ENCODE measurements around the gene CRISPLD2. TPM values are rescaled to one million over a fixed set of nuclear protein-coding genes. Genes with fewer than 3 reads are reported as not detected.

CRISPLD2 gene
- total and polyA plus RNA-seq, 9 of the 15 experiments (the other 6 are each of a cell fraction or from before 2014, with no cell fraction given) = 0.03 to 0.24 (median 0.04) TPM; not detected in 4

- peak; percentile 95 for TF ChIP-seq ZNF592 (IDR thresholded peaks at IDR 0.05)
- no peak for TF ChIP-seq E2F3 (CRISPR knock-in tag; IDR thresholded peaks at IDR 0.05)
- TF ChIP-seq ILK (tag; IDR thresholded peaks at IDR 0.05; ENCODE audit: borderline replicate concordance, low read depth) = no peak
- TF ChIP-seq CLOCK (CRISPR knock-in tag; IDR thresholded peaks at IDR 0.05; ENCODE audit: borderline replicate concordance) = no peak
- TF ChIP-seq BRD4 (IDR thresholded peaks at IDR 0.05) = no peak
- TF ChIP-seq NEUROD1 (IDR thresholded peaks at IDR 0.05; ENCODE audit: borderline replicate concordance, low read depth, low read length, partially characterized antibody) = peak; percentile 83
- TF ChIP-seq SIN3A (IDR thresholded peaks at IDR 0.05; ENCODE audit: borderline replicate concordance in 2 of 2, control insufficient read depth in 1 of 2, low read depth in 2 of 2, low read length in 2 of 2) = no peak
- TF ChIP-seq ZNF518B (CRISPR knock-in tag; IDR thresholded peaks at IDR 0.05) = no peak
- no peak for TF ChIP-seq FOXP1 (CRISPR knock-in tag; IDR thresholded peaks at IDR 0.05)
- TF ChIP-seq ZNF280A (IDR thresholded peaks at IDR 0.05; ENCODE audit: low read depth, partially characterized antibody) = no peak
- no peak for TF ChIP-seq ZNF785 (CRISPR knock-in tag; IDR thresholded peaks at IDR 0.05)
- peak; percentile 99 for TF ChIP-seq ZNF766 (CRISPR knock-in tag; conservative IDR thresholded peaks at IDR 0.05)
These were observed 60.0 kb downstream of the CRISPLD2 start (continued) for GRCh38 chr16:84879569-84880487.
